A204.1 (cell line): ENCODE data around the gene FARS2.
"Not testable (repeated sequence)": the region's sequence is repeated elsewhere in the genome, so short reads cannot be mapped to it uniquely, and the experiment has no call there.

ENCODE experiments used
- FAIRE-seq: peaks from 2 replicates; lab custom pipeline; 2012; peaks lifted over from hg19 to GRCh38; lab: Jason Lieb, UNC

FARS2 gene

GRCh38 chr6:5767471-5767870, 506.2 kb downstream of the FARS2 start:
- FAIRE-seq = no peak

GRCh38 chr6:5771211-5771610, 509.9 kb downstream of the FARS2 start:
- no peak for FAIRE-seq

DNA sequence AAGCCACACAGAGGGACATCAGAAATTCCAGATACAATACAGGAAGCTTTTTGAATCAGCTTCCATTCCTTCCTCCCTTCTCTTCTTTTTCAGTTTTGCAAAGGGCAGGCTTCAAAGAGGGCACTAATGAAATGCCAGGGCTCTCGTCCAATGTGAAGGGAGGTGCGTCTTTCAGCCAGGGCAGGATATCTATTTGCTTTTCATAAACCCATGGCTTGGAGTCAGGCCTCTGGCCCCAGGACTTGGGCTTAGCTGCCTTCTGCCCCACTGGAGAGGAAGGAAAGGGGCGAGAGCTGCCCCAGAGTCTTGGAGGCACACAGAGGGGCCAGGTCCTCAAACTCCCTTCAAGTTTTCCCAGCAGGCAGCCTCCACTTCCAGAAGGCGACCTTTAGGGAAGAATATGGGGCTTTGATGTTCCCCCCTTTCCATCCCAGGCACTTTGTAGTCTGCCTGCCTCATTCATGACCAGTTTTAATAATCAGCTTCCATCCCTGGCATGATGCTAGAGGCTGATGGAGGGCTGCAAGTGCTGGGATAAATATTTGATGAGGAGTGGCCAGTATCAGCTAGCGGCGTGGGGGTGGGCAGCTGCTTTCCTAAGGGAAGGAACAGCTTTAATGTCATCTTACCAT, 510.6 kb downstream of the FARS2 start:
- FAIRE-seq = no peak

DNA sequence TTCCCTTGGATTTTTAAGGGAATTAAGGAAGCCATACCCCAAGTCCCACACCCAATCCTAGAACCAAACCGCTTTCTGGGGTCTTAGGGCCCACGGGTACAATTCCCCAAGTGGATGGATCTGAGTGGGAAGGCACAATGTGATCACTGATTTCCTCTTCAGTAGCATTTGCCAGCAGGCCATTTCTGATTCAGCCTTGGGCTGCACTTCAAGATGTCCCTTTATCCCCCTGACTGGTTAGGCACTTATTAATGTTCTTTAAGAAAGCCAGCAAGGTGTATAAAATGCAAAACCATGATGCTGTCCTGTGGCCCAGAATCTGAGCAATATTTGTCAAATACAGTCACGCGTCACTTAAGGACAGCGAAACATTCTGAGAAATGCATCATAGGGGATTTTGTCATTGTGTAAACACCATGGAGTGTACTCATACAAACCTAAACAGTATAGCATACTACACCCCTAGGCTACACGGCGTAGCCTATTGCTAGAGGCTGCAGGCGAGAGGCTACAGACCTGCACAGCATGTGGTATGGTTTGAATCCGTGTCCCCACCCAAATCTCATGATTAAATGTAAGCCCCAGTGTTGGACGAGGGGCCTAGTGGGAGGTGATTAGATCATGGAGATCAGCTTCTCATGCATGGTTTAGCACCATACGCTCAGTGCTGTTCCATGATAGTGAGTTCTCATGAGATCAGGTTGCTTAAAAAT, 511.3 kb downstream of the FARS2 start:
- no peak for FAIRE-seq

- no peak for FAIRE-seq
Measured at GRCh38 chr6:5776104-5776503, 514.8 kb downstream of the FARS2 start.

DNA sequence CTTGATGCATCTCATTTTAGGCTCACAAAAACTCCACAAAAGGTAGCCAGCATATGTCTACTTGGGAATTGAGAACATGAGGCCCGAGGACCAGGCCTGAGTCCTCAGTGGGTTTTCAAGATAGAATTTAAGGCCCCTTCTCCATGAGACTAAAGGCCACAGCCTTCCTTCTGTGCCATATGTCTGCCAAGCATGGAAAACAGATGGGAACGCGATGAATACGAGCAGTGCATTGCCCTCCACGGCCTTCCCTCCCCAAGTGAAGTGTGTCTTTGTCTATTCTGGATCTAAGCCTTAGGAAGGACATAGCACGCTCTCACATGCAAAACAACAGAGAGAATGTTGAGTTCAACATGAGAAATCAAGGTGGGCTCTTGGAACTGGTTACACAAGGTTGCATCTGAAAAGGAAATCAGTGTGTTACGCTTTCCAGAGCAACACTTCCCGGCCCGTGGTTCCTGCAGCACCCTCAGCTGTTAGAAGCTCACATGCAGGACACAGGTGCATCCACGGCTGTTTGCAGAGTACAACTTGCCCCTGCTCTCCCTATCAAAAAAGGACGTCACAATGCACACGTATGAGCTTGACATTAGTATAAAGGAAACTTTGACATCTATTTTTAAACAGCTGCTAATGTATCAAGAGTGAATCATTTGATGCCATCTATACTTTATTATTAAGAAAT, 515.5 kb downstream of the FARS2 start:
- no peak for FAIRE-seq

- FAIRE-seq = no peak
Measured at GRCh38 chr6:5778317-5778857, 517.1 kb downstream of the FARS2 start.

GRCh38 chr6:5778906-5779305, 517.6 kb downstream of the FARS2 start:
- no peak for FAIRE-seq

GRCh38 chr6:5781019-5781418, 519.7 kb downstream of the FARS2 start:
- no peak for FAIRE-seq

DNA sequence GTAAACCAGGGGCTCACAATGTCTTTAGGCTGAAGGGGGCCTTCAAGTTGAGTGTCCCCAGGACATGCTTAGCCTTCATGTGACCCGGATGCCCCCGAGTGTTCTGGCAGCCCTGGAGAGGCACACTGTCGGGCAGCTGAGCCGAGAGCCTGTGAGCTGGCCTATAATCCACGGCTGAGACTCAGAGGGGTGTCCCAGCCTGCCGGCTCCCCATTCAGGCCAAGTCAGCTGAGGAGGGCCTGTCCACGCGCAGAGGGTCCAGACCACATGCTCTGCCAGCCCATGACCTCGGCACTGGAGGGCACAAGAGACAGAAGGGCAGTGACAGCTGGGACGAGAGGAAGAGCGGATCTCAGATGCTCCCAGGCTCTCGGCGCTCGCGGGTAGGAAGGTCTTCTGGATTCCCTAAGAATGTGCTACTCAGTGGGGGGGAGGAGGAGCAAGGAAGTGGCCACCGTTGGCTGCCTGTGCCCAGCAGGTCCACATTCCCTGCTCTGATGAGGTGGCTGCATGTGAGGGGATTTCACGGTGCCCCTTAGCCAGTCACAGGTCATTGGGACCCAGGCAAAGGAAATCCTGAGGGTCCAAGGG, 520.7 kb downstream of the FARS2 start:
- no peak for FAIRE-seq

- no peak for FAIRE-seq
Measured at GRCh38 chr6:5782783-5783547, 521.7 kb downstream of the FARS2 start.

DNA sequence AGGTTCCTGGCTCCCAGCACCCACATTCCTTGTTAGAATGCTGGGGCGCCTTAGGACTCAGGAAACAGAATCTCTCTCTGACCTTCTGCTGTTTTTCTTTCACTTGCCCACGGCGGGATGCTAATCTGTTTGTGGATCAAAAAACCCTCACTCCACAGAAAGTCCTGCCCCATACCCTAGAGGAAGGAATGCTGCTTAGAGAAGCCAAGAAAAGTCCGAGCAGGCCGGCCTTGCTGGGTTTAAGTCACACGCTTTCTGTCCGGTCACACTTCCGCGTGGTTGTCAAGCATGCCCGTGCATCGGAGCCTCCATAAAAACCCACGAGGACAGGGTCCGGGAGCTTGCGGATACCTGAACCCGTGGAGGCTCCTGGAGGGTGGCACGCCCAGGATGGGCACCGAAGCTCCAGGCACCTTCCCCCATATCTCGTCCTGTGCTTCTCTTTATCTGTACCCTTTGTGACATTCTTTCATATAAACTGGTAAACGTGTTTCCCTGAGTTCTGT, 522.3 kb downstream of the FARS2 start:
- FAIRE-seq = no peak

GRCh38 chr6:5785249-5785648, 523.9 kb downstream of the FARS2 start:
- FAIRE-seq = no peak

DNA sequence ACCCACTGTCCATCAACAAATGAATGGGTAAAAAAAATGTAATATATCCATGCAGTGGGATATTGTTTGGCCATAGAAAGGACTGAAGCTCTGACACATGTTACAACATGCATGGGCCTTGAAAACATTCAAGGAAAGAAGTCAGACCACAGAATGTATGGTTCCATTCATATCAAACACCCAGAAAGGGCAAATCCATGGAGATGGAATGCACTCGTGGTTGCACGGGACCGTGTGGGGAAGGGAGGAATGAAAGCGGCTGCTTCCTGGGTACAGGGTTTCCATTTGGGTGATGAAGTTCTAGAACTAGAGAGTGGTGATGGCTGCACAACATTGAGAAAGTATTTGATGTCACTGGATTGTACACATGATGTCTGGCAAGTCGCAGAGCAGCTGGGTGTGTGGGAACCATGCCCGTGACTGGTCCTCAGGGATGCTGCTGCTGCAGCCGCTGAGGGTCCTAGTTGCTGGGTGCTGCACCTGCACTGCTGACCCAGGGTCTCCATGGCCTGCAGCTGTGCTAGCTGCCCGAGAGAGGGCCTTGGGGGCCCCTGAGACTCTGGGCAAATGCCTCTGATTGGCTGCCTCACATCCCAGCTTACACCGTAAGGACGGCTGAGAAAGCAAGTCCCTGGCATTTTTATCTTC, 525.1 kb downstream of the FARS2 start:
- FAIRE-seq = no peak

- no peak for FAIRE-seq
Measured at GRCh38 chr6:5786969-5787720, 525.8 kb downstream of the FARS2 start.

DNA sequence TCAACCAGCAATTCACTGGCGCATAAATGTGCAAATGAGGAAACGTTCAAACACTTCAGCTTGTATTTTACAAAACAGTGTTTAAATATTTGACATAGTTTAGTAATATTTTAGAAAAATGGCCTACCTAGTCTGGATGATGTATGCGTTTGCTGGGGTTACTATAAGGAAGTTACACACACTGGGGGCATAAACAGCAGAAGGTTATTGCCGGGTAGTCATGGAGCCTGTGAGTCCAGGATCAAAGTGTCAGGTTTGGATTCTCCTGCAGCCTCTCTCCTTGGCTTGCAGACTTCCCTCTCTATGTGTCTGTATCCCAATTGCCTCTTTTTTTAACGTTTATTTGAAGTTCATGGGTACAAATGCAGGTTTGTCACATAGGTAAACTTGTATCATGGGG, 528.1 kb downstream of the FARS2 start:
- FAIRE-seq = not testable (repeated sequence)

DNA sequence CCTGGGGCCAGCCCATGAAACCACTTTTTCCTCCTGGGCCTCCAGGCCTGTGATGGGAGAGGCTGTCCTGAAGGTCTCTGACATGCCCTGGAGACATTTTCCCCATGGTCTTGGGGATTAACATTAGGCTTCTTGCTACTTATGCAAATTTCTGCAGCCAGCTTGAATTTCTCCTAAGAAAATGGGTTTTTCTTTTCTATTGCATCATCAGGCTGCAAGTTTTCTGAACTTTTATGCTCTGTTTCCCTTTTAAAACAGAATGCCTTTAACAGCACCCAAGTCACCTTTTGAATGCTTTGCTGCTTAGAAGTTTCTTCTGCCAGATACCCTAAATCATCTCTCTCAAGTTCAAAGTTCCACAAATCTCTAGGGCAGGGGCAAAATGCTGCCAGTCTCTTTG, 535.2 kb downstream of the FARS2 start:
- not testable (repeated sequence) for FAIRE-seq

DNA sequence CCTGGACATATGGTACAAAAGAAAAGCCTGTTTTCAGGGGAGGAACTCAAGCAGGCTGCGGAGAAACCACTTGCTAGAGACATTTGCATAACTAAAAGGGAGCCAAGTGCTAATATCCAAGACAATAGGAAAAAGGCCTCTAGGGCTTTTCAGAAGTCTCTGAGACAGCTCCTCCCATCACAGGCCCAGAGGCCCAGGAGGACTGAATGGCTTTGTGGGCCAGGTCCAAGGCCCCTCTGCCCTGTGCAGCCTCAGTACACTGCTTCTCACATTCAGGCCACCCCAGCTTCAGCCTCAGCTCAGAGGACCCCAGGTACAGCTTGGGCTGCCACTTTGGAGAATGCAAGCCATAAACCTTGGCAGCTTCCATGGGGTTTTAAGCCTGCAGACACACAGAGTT, 545.1 kb downstream of the FARS2 start:
- FAIRE-seq = not testable (repeated sequence)

- FAIRE-seq = no peak
Measured at GRCh38 chr6:5809450-5809849, 548.1 kb downstream of the FARS2 start.

- no peak for FAIRE-seq
Measured at GRCh38 chr6:5811997-5812396, 550.7 kb downstream of the FARS2 start.

DNA sequence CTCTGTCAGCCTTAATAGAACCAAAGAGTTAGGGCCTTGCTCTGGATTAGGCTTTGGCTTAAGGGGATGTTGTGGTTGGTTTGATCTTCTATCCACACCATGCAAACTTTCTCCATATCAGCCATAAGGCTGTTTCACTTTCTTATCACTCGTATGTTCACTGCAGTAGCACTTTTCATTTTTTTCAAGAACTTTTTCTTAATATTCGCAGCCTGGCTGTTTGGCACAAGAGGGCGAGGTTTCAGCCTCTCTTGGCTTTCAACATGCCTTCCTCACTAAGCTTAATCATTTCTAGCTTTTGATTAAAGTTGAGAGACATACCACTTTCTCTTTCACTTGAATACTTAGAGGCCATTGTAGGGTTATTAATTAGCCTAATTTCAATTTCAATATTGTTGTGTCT, 552.3 kb downstream of the FARS2 start:
- no peak for FAIRE-seq
